K562 (cell line): ENCODE results near the gene LAMP1. TPM values are rescaled to one million over a fixed set of nuclear protein-coding genes. Genes with fewer than 3 reads are reported as not detected.

ENCODE experiments used
- ATAC-seq: fragments of 200-7000 bp; cut with Tn5 transposase; 3 replicates; pipeline ENCODE4 v1.9.1; 2020; ENCODE audit warnings: moderate library complexity
- BruUV-seq: library from RNA; stranded (reverse); fragments of 400-500 nt; replicated peaks from 2 replicates; lab custom pipeline; 2021; lab: Mats Ljungman, UMichigan
- CTCF ChIA-PET: fragments of 300-600 bp; formaldehyde crosslinking; extraction: SDS; loops from one replicate; lab custom pipeline; 2021; ENCODE audit warnings: low intra/inter-chr PET ratio; lab: Yijun Ruan, JAX
- POLR2A ChIA-PET: fragments of 300-600, 350-650 bp; sonication (Branson Sonifier 250); formaldehyde crosslinking; extraction: SDS; loops from one replicate; lab custom pipeline; 2021; ENCODE audit warnings: antibody characterized with exemption, inconsistent platforms; lab: Yijun Ruan, JAX
- DNase-seq, 4 experiments: peaks; one replicate each; pipeline versions ENCODE4 v3.0.0 to v3.0.0-alpha.2; 2011 to 2018; ENCODE audit warnings: low spot score in 3 of 4, mixed read lengths in 3 of 4; ENCODE audit errors: extremely low read depth in 1 of 4
- FAIRE-seq: peaks from 2 replicates; lab custom pipeline; 2011; peaks lifted over from hg19 to GRCh38; lab: Jason Lieb, UNC
- H2AFZ ChIP-seq: 2 replicates; pipeline ENCODE4 v1.6.0; 2011; ENCODE audit warnings: low read depth, low read length, control low read depth, inconsistent platforms
- H3K27ac ChIP-seq: fragments of 200-600 bp; 3 replicates; pipeline ENCODE4 v1.8.0; 2011; ENCODE audit warnings: low read depth, mild to moderate bottlenecking, control low read depth, inconsistent platforms, low read length, moderate library complexity, mixed read lengths; ENCODE audit errors: extremely low read depth
- H3K27me3 ChIP-seq, 2 experiments: fragments of 300-600 bp in 1 of 2; 2 replicates in 1 of 2; 3 replicates in 1 of 2; pipeline versions ENCODE4 v1.6.0 to v1.8.0; 2011; ENCODE audit warnings: inconsistent platforms in 2 of 2, low read length in 2 of 2, mild to moderate bottlenecking in 1 of 2, mixed read lengths in 1 of 2, moderate library complexity in 1 of 2; ENCODE audit not compliant: control insufficient read depth in 2 of 2, insufficient read depth in 2 of 2
- H3K36me3 ChIP-seq: fragments of 300-600 bp; 3 replicates; pipeline ENCODE4 v1.8.0; 2011; ENCODE audit warnings: mild to moderate bottlenecking, low read length, inconsistent platforms; ENCODE audit not compliant: control insufficient read depth, insufficient read depth
- H3K4me1 ChIP-seq, 2 experiments: fragments of 200-600 bp in 1 of 2; replicated peaks in 1 of 2; 2 replicates in 1 of 2; 3 replicates in 1 of 2; pipeline versions ENCODE4 v1.5.1 to v1.8.0; 2011; ENCODE audit warnings: inconsistent platforms in 2 of 2, low read length in 2 of 2, mild to moderate bottlenecking in 1 of 2, mixed read lengths in 1 of 2, moderate library complexity in 1 of 2; ENCODE audit not compliant: control insufficient read depth in 2 of 2, insufficient read depth in 2 of 2
- H3K4me2 ChIP-seq: 2 replicates; pipeline ENCODE4 v1.6.1; 2011; ENCODE audit warnings: low read length, control low read depth, inconsistent platforms, mixed read lengths; ENCODE audit not compliant: insufficient read depth
- H3K4me3 ChIP-seq: fragments of 200-600 bp; sonication (generic), shearing (Covaris generic); 2 replicates; pipeline ENCODE4 v1.5.1; 2016; ENCODE audit warnings: control low read depth, inconsistent platforms
- H3K79me2 ChIP-seq: fragments of 200-600 bp; 3 replicates; pipeline ENCODE4 v1.8.0; 2011; ENCODE audit warnings: low read length, inconsistent platforms; ENCODE audit not compliant: control insufficient read depth, insufficient read depth
- H3K9ac ChIP-seq, 2 experiments: 2 replicates each; pipeline versions ENCODE4 v1.6.0 to v1.6.1; 2011; ENCODE audit warnings: low read depth in 2 of 2, low read length in 2 of 2, control low read depth in 1 of 2, inconsistent platforms in 1 of 2, mild to moderate bottlenecking in 1 of 2, mixed read lengths in 1 of 2; ENCODE audit not compliant: insufficient read depth in 1 of 2
- H3K9me1 ChIP-seq: one replicate; pipeline ENCODE4 v1.6.0; 2011; ENCODE audit warnings: inconsistent platforms, mild to moderate bottlenecking, low read length, moderate library complexity; ENCODE audit not compliant: control insufficient read depth, insufficient read depth
- H3K9me3 ChIP-seq: replicated peaks from 2 replicates; pipeline ENCODE4 v1.5.1; 2011; ENCODE audit warnings: low read depth, low read length, inconsistent platforms; ENCODE audit not compliant: control insufficient read depth, insufficient read depth
- H4K20me1 ChIP-seq: replicated peaks from 2 replicates; pipeline ENCODE4 v1.6.1; 2011; ENCODE audit warnings: low read length, inconsistent platforms, mixed read lengths; ENCODE audit not compliant: control insufficient read depth, insufficient read depth
- FOSL1 ChIP-seq: fragments of 200-800 bp; sonication (Bioruptor generic); conservative IDR thresholded peaks from 2 replicates; pipeline ENCODE4 v1.6.1; 2016; ENCODE audit warnings: missing genetic modification characterization, missing compliant biosample characterization
- MCM5 ChIP-seq: fragments of 450-650 bp; IDR thresholded peaks from 2 replicates; pipeline ENCODE4 v1.6.1; 2016; ENCODE audit warnings: low read depth
- NCOA2 ChIP-seq, 2 experiments: fragments of 450-650 bp; IDR thresholded peaks; 2 replicates each; pipeline ENCODE4 v1.6.1; 2018; ENCODE audit warnings: mild to moderate bottlenecking in 2 of 2, moderate library complexity in 1 of 2; ENCODE audit not compliant: partially characterized antibody in 2 of 2
- NCOA6 ChIP-seq: fragments of 450-650 bp; IDR thresholded peaks from 2 replicates; pipeline ENCODE4 v1.6.1; 2017; ENCODE audit warnings: mild to moderate bottlenecking
- PHTF2 ChIP-seq: fragments of 250-450 bp; sonication (Bioruptor Pico); IDR thresholded peaks from 2 replicates; pipeline ENCODE4 v1.5.0; 2021; ENCODE audit warnings: mild to moderate bottlenecking
- ZNF24 ChIP-seq: fragments of 450-650 bp; IDR thresholded peaks from 2 replicates; pipeline ENCODE4 v1.6.1; 2016
- WGBS: fragments of 100-300 bp; shearing (Covaris generic); methylation state at CpG from one replicate; pipeline ENCODE4 v1.1.6; 2016; ENCODE audit warnings: low coverage, mixed read lengths; ENCODE audit not compliant: insufficient coverage; ENCODE audit errors: missing lambda C conversion rate; 5-methylcytosine and 5-hydroxymethylcytosine counted together
- in situ Hi-C: fragments of 300-500 bp; cut with MboI; formaldehyde crosslinking; loops from 4 replicates; pipeline ENCODE4 v1.15.0; 2018; ENCODE audit warnings: inconsistent platforms, mixed read lengths
- intact Hi-C: fragments of 100-400 bp; cut with micrococcal nuclease; formaldehyde crosslinking; loops from 2 replicates; pipeline ENCODE4 v1.14.2; 2022
- polyA plus RNA-seq, 8 experiments: library from polyadenylated mRNA; depleted of rRNA in 4 of 8; stranded (reverse) in 5 of 8; unstranded in 3 of 8; fragments of >200 nt; fragmentation: Nextera tagmentation in 2 of 8; fragmentation: Illumina TruSeq in 1 of 8; extraction: Ambion mirVana in 2 of 8; extraction: Trizol in 1 of 8; gene quantifications; 2 replicates each; pipeline versions ENCODE4 v1.2.1 to v1.2.3, GENCODE V29; 2011 to 2014; ENCODE audit warnings: inconsistent platforms in 1 of 8, missing spikeins in 1 of 8
- total RNA-seq, 7 experiments: library from RNA; depleted of rRNA in 6 of 7; stranded (reverse); fragments of >200 nt in 6 of 7; fragmentation: Illumina TruSeq in 2 of 7; extraction: Trizol in 2 of 7; gene quantifications; 2 replicates each; pipeline versions ENCODE4 v1.2.1 to v1.2.3, GENCODE V29; 2011 to 2021; ENCODE audit warnings: low replicate concordance in 1 of 7

LAMP1 gene
- total and polyA plus RNA-seq, 9 of the 15 experiments (the other 6 are each of a cell fraction or from before 2014, with no cell fraction given): 2.2 to 70.1 (median 30.5) TPM

GRCh38 chr13:113327391-113327765 is 30.3 kb downstream of the LAMP1 start:
- POLR2A ChIA-PET: interaction anchor here (0.7 to 1.5 kb wide), 3 partner anchors 15 to 25 kb away, joined by 3 to 4 read pairs (median 3); no protein-coding TSS in a partner anchor
- Histone ChIP-seq H3K79me2 (no peaks in the 10 kb centered on the region), H3K4me3 (no peak overlapping the region), H4K20me1 (no peaks in the 10 kb centered on the region), H3K4me1 (peaks cover 0 to 12% of the 10 kb centered on the region in 2 experiments; a peak in 2 of 5 replicates), H3K9ac (no peak overlapping the region), H3K36me3 (peaks cover 16% of the 10 kb centered on the region; the same call in 1 of the 3 replicates), H3K9me3 (no peaks in the 10 kb centered on the region), H3K9me1 (no peaks in the 10 kb centered on the region), H3K27me3 (no peaks in the 10 kb centered on the region), H3K4me2 (no peak overlapping the region), H3K27ac (no peak overlapping the region), H2AFZ (no peak overlapping the region)
- TF ChIP-seq FOSL1 (tag): no peak
- no peak for TF ChIP-seq NCOA2 (IDR thresholded peaks at IDR 0.05; ENCODE audit: partially characterized antibody in 2 of 2)
- TF ChIP-seq ZNF24: no peak
- TF ChIP-seq NCOA6: no peak
- TF ChIP-seq PHTF2: no peak
- TF ChIP-seq MCM5: no peak
- intact Hi-C loops: no loop called here
- in situ Hi-C loops: no loop called here
- 64% methylated on average over 7 of the region's 13 CpGs for WGBS
- CTCF ChIA-PET: no interaction called here
- DNase-seq (no peak), FAIRE-seq (no peak), ATAC-seq (no peak)
- BruUV-seq: no TSS peak
